Globus pallidus (tissue), 1 donor: ENCODE measurements around the gene STX3.

Source experiments
- DNase-seq: peaks from one replicate; pipeline ENCODE4 v3.0.0-alpha.2; 2015; ENCODE audit warnings: low spot score

Gene STX3

DNA sequence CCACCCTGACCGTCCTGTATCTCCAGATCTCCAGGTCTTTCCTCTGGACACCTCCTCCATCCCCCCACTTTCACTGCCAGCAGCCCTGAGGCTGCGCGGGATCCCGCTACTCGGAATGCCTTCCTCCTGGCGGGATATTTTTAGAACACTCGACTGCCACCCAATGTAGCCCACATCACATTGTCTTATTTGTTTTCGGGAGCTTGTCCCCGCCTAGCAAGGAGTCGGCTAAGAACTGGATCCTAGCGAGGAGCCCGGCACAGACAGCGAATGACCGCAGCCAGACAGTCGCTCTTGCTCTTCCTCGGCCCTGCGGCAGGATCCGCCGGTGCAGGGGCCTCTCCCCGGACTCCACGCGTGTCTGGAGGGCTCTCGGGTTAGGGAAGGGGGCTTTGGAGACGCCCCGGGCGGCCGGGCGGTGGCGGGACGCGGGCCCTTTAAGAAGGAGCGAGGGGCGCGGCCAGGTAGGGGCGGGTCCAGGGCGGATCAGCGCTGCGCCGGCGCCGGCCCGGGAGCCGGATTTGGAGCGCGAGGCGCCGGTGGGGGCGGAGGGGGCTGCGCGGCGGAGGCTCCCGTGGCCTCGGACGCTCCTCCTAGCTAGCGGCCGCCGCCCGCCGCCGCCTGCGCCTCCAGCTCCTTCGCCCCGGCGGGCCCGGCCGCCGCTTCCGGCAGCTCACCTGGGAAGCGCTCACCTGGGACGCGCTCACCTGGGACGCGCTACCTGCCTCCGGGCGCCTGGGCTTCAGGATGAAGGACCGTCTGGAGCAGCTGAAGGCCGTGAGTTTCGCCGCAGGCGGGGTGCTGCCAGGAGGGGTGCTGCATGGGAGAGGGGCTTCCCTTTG is at the start of gene STX3:
TSS of gene STX3 (plus strand) at position 518 of the 842 bp plus-strand sequence. CDS start at position 748, 230 bp downstream.
- peak; percentile 26 for DNase-seq

GRCh38 chr11:59706518-59707285 is 48.5 kb upstream of the STX3 start:
- DNase-seq, result no peak

GRCh38 chr11:59707371-59707770 is 47.8 kb upstream of the STX3 start:
- no peak for DNase-seq

GRCh38 chr11:59708537-59708936 is 46.6 kb upstream of the STX3 start:
- no peak for DNase-seq

- DNase-seq, result no peak
Measured at GRCh38 chr11:59710136-59710847, 44.9 kb upstream of the STX3 start.

DNA sequence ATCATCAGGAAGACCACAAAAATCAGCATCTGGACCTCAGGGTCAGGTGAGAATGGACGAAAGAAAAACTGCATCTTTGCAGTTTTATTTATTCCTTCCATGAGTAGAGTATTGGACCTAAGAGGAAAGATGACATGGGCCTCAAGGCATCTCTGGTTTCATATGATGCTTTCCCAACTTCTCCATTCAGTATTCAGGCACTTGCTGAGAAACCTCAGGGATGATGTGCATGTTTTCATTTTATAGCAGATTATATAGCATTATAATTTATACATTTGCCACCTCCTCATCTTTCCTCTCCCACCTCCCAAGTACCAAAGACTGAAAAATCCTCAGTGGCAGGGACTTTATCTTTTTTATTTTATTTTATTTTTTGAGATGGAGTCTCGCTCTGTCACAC is 41.4 kb upstream of the STX3 start, which contains the start of gene OR10V1:
TSS of gene OR10V1 (minus strand) at position 101 of the 400 bp plus-strand sequence. CDS start at position 101, 0 bp downstream.
- no peak for DNase-seq

- DNase-seq, result no peak
Measured at GRCh38 chr11:59716051-59716450, 39.1 kb upstream of the STX3 start.

- DNase-seq, result peak; percentile 49
Measured at GRCh38 chr11:59719556-59719955, 35.6 kb upstream of the STX3 start.

DNA sequence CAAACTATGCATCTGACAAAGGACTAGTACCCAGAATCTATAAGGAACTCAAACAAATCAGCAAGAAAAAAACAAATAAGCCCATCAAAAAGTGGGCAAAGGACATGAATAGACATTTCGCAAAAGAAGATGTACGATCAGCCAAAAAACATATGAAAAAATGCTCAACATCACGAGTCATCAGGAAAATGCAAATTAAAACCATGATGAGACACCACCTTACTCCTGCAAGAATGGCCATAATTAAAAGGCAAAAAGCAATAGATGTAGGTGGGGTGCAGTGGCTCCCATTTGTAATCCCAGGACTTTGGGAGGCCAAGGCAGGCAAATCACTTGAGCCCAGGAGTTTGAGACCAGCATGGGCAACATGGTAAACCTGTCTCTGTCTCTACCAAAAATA is 31.1 kb upstream of the STX3 start:
- no peak for DNase-seq

DNA sequence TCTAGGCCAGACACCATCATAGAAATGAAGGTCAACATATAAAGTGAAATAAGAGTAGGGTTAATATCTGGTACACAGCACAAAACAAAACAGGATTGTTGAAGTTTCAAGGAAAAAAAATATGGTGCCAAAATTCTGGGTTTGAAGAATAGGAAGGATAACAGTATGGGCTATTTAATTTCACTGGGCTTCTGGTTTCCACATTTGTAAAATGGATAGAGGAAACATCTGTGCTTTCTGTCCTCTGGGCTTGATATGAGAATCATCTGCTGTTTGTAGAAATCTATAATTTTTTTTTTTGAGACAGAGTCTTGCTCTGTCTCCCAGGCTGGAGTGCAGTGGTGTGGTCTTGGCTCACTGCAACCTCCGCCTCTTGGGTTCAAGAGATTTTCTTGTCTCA is 27.8 kb upstream of the STX3 start:
- no peak for DNase-seq

GRCh38 chr11:59728154-59728553 is 27.0 kb upstream of the STX3 start:
- no peak for DNase-seq

DNA sequence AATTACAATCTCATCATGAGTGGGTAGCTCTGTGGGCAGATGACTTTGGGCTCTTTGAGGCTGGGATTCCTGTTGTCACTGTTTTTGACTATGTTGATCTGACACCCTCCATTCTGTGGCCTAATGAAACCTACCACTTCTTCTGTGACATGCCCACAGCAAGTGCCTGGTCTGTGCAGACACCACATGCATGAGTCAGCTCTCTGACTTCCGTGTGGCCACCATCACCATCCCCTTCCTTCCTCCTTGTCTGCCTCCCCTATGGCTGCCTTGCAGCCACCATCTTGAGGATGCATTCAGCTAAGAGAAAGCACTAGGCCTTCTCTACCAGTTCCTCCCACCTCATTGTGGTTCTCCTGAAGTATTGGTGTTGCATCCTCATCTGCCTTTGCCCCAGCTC is 26.3 kb upstream of the STX3 start:
- DNase-seq, result no peak

DNA sequence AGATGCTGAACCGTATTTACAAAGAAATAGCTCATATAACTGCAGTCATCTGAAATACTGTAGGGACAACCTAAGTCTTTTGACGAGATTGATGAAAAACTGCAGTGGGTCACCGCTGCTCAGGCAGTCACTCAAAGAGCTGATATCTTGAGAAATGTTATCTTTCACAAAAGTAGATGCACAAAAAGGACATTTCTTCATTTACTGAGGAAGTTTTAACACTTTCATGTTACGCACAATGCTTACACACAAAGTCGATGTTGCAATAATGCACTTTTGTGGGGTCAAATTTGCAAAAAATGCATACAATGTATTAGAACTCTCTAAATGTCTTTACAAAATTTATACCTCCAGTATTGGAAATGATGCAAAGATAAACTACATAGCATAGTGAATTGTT is 25.3 kb upstream of the STX3 start:
- no peak for DNase-seq

GRCh38 chr11:59730896-59731565 is 24.1 kb upstream of the STX3 start:
- no peak for DNase-seq

DNA sequence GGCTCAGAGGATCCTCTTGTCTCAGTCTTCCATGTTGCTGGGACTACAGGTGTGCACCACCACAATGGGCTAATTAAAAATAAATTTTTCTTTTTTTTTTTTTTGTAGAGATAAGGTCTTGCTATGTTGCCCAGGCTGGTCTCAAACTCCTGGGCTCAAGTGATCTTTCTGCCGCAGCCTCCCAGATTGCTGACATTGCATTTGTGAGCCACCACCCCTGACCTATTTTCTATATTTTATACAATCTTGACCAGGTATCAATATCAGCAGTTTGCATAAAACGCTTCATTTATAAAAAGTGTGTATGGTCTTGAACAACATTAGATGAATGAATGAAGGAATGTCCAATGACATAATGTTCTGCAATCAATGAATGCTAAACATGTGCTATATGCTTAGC is 9.1 kb upstream of the STX3 start:
- no peak for DNase-seq

DNA sequence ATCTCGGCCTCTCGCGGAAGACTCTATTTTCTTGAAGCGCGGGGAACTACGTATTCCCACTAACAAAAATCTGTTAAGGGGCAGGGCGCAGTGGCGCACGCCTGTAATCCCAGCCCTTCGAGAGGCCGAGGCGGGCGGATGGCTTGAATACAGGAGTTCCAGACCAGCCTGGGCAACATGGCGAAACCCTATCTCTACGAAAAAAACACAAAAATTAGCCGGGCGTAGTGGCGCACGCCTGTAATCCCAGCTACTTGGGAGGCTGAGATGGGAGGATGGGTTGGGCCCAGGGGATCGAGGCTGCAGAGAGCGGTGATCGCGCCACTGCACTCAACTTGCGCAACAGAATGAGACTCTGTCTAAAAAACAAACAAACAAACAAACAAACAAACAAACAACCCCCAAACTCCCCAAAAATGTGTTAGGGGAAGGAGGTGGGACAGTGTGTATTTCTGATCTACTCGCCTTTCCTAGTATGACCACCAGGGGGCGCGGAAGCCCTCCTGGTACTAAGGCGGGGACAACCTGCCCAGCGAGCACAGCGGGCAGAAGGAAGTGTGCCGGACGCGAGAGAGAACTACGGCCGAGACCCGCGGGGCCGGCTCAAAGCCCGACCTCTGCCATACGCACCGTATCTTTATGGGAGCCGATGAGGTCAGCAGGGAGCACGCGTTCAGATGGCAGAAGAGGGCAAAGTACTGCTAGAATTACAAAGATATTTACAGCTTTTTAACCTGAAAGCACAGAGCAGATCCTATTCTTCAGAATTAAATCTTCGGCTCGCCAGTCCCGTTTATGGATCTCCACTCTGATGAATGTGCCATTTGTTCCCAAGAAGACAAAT is 1.3 kb upstream of the STX3 start:
- DNase-seq, result peak; percentile 81

DNA sequence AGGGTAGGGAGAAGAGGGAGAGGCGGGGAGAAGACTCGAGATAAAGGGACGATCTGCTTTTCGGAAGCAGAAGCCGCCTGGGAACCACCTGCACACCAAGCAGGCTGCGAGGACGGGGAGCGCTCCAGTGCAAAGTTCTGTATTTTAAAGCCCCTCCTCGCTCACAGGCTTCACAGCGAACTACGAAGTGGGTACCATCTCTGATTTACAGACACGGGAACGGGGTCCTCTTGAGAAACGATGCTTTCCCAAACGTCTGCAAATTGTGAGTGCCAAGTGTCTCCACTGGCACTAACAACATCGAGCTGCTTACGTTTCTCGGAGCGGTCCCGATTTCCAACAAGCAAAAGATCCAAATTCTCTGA is 700 bp upstream of the STX3 start:
- peak; percentile 27 for DNase-seq

DNA sequence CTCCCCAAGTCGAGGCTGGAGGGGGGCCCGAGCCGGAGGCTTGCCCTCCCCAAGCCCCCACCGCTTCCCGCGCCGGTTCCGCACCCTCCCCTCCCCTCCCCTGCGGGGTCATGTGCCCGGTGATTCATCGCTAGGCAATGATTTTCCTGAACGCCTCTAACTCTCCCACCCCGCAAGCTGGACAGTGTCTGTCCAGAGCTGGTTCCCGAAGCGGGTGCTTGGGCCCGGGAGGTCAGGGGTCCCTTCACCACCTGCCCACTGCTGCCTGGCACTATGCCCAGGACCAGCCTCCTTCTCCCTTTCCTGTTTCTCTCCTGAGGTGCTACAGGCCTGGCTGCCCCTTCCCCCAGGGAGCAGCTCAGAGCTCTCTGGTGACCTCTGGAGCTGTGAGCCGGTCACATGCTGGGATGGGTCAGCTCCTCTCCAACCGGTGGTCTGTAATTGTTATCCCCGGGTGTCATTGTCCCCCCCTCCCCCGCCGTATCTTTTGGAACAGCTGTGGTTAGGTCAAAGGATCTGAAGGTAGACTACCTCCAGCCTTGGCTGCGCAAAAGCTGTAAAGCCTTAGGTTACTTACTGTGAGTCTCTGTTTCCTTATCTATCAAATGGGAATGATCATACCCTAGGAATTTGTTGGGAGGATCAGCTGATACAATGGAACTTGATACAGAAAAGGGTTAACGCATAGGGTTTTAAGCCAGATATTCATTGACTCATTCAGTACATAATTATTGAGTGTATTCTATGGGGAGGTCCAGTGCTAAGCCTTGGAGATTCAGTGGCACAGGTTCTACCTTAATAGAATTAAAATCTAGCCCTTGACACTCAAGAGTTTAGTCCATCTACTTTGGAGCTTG is 753 bp downstream of the STX3 start:
- DNase-seq, result peak; percentile 65

GRCh38 chr11:59756558-59756840 is 1.3 kb downstream of the STX3 start:
- no peak for DNase-seq

DNA sequence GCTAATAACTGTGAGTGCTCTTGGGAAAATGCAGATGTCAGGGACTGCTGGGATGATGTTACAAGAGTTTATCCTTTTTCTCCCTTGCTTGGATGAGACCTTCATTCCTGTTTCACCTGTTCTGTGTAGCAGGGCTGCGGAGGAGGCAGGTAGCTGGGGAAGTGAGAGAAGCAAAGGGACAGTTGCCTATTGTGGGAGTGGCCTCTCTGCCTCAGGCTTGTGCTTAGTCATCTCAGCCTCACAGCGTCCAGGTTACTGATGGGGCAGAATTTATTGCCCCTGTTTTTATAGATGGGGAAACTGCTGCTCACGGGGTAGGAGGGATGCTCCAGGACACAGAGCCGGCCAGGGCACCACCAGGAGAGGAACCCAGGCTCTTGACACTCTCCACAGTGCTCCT is 1.7 kb downstream of the STX3 start:
- DNase-seq, result no peak
